B cell (primary cell): ENCODE measurements around the gene PPP5C.

Experiments
- CTCF ChIP-seq: fragments of 200-600 bp; IDR thresholded peaks from one replicate; pipeline ENCODE4 v1.8.0; 2022; ENCODE audit warnings: antibody characterized with exemption, mild to moderate bottlenecking
- EZH2 ChIP-seq: IDR thresholded peaks from 2 replicates; pipeline ENCODE4 v1.6.1; 2012; ENCODE audit warnings: borderline replicate concordance, low read depth, mild to moderate bottlenecking, moderate library complexity, low read length; ENCODE audit not compliant: insufficient read depth, poor library complexity, severe bottlenecking

GRCh38 chr19:46427518-46428045, 80.7 kb downstream of the PPP5C start:
- no peak for TF ChIP-seq CTCF
- TF ChIP-seq EZH2: no peak
